Middle frontal gyrus (tissue), 1 donor: Measurements from ENCODE around the gene RPL36.

ENCODE experiments used
- DNase-seq: peaks from one replicate; pipeline ENCODE4 v3.0.0-alpha.2; 2015; ENCODE audit warnings: low spot score; ENCODE audit errors: extremely low spot score

Gene RPL36

DNA sequence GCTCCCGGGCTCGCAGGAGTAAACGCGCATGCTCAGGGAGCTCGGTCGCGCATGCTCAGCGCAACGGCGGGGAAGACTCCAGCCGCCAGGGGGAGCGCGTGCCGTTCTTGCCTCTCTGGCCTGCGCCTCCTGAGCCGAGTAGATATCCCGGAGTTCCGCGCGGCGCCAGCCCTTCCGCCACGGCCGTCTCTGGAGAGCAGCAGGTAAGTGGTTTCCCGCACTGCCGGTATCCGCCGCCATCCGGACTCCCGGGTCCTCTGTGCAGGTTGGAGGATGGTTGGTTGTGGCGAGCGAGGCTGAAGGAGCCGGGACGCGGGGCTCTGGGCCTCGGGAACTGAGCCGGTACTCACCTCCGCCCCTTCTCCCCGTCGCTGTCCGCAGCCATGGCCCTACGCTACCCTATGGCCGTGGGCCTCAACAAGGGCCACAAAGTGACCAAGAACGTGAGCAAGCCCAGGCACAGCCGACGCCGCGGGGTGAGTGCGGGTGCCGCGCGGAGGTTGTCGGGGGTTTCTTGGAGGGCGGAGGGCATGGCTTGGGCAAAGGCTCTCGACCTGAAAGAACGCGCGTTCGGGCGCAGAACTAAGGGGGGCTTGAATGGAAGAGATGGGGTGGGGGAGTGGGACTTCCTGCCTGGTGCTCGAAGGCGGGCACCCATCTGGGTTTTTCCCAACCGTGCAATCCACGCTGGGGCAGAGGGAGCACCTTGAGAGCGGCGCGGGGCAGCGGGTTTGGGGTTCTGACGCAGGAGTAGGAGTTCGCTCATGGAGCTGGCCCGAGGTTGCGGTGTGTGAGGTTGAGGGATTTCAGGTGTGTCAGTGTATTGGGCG is at the start of gene RPL36:
Gene RPL36, plus strand, starts transcription at position 171 of the 830 bp plus-strand sequence. Its CDS starts 213 bp downstream, at position 384.
- DNase-seq: peak; percentile 97

DNA sequence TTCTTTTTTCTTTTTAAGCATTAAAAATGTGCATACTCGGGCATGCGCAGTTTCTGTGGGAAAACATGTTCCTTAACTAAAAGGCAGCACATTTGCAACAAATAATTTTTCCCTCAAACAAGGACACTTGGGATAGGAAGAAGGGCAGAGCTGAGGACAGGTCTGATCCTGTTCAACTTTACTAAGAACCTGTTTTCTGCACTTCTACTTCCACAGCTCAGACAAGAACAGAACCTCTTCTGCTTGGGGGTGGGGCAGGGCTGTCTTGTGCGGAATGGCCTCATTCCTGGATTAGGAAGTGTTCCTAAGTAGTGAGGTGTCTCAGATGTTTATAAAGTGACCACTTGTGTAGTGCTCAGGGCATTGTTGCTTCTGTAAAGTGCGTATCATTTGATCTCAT is 48.9 kb upstream of the RPL36 start:
- DNase-seq: no peak

DNA sequence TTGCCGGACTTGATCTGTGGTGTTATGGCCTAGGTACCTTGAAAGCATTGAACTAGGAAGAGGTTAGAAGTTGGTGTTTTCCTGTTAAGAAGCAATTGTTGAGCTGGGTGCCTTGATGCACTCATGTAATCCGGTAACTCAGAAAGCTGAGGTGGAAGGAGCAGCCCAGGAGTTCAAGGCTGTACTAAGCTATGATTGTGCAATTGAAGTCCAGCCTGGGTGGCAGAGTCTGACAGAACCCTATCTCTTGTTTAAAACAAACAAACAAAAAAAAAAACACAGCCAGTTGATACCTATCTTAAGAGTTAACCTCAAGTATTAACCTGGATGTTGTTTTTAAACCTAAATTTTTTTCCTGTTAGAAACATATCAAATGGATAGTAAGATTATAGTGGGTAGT is 47.9 kb upstream of the RPL36 start:
- no peak for DNase-seq

DNA sequence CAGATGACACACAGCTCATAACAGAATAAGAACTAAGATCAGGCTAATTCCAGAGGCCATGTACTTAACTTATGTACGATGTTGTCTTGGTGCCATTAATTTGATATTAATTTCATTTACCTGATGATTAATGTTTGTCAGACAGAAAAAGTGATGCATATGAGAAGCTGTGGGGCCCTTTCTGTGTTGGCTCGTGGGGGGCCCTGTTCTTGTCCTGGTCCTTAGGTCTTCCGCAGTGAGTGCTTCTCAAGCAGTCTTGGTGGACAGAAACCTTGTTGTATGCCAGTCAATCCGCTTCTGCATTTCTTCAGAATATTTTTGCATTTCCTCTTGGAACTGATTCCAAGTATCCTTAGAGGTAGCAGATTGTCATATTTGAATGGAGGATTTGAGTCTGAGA is 47.0 kb upstream of the RPL36 start:
- no peak for DNase-seq

DNA sequence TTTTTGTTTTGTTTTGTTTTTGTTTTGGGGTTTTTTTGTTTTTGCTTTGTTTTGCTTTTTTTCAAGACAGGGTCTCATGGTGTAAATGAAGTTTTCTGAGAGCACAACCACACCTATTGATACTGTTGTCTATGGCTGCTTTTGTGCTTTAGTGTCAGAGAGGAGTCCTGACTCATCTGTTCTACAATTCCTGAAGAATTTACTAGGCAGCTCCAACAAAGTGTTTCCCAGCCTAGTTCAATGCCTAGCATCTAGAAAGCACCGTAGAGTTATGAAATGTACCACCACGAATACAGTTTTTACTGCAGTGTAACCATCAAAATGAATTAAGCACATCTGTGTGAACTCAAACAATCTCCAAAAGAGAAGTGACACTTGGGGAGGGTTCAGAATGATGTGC is 46.1 kb upstream of the RPL36 start:
- no peak for DNase-seq

DNA sequence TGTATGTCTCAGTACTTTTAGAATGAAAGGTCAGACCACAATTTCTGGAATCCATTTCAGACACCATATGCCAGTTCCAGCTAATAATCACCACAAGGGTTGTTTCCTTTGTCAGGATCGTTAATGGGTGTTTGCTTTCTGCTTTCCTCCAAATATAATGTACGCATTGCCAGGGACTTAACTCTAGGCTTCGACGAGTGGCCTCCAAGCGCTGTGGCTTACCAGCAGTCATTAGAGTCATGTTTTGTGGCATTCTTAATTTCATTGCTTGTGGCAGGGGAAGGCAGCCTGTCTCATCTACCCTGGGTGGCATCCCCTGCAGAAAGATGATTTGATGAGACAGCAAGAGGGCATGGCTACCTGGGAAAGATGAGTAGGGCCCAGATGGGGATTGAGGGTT is 44.7 kb upstream of the RPL36 start:
- no peak for DNase-seq

DNA sequence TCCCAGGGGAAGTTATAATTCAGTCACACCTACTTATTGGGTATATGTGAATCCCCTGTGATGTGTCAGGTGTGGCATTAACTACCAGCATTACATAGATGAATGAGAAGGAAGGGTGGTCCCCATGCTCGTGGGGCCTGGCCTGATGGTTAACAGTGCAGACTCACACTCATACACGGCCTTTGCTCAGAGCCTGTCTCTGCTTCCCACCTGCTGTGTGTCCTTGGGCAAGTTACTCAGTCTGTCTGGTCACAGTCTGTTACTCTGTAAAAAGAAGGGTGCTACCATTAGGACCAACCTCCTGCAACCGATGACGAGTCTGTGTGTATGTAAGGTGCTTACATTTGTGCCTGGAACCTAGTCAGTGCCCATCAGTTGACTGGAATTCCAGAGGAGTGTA is 43.4 kb upstream of the RPL36 start:
- no peak for DNase-seq

DNA sequence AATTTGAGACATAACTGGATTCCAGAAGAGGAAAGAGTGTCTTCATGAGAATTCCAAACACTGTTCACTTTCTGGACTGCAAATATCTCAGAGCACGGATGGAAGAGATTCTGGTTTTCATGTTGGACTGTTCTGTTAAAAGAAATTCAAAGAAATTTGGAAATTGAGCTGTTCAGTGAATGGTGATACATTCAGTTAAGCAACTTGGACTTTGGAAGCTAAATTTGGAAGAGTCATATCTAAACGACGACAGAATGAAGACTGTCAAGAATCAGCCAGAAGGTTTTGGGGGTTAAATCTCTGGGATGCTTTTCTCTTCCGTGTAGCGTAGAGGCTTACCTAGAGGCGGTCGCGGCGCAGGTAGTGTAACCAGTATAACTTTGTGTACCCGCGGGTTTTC is 41.6 kb upstream of the RPL36 start:
- no peak for DNase-seq

DNA sequence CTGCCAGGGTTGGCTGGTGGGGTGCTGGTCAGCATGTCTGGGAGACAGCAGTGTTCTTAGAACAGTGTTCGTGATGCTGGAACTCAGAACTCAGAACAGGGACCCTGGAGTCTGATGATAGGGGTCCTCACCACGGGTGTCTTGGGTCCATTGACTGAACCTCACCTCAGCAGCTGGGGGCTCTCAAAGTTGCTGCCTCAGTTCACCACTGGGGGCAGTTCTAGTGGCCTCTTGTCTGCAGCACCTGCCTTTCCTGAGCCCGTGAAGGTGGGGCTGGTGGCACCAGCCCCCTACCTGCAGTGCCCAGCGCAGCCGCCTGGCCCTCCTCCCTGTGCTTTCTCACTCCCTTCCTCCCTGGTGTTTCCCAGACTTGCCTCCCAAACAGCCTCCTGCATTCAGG is 38.7 kb upstream of the RPL36 start:
- no peak for DNase-seq

DNA sequence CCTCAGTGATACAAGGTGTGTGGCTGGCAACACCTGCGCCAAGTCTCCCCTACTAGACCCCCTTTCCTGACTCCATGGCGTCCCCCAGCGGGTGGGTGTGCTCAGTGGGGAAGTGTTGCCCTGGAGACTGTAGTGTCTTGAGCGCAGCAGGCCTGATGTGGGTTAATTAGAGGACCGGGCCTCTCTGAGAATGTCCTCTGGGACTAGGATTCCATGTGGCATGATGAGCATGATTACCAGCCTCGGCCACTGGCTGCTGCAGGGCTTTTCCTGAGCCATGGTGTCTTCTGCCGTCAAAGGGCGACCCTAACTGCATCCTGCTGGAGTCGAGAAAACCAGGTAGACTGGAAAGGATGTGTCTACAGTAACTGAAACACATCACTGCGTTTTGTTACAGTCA is 37.8 kb upstream of the RPL36 start:
- DNase-seq: no peak

DNA sequence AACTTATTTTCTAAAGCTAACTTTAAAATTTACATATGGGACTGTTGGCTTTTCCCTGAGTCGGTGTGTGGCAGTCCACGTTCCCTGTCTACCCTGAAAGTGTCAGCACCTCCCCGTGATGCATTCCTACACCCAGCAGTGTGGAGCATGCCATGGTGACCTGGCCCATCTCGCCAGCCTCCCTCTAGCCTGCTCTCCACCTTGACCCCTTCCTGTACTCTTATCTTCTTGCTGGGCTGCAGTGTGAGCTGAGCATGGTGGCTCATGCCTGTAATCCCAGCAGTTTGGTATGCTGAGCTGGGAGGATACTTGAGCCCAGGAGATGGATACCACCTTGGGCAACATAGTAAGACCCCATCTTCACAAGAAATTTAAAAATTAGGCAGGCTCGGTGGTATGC is 35.2 kb upstream of the RPL36 start:
- no peak for DNase-seq

DNA sequence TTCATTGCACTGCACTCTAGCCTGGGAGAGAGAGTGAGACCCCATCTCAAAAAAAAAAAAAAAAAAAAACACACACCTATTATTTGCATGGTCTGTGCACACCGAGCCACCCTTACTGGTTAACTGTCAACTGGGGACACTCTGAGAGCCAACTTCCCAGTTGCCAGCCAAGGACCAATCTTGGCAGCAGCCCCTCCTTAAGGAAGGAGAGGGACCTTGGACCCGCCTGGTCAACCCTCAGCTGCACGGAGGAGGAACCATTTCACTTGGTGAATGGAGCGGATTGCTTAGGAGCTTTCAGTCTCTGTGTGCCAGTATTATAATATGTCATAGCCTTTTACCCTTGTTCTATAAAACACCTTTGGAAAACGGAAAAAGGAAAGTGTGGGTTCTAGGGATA is 34.7 kb upstream of the RPL36 start:
- DNase-seq: no peak

DNA sequence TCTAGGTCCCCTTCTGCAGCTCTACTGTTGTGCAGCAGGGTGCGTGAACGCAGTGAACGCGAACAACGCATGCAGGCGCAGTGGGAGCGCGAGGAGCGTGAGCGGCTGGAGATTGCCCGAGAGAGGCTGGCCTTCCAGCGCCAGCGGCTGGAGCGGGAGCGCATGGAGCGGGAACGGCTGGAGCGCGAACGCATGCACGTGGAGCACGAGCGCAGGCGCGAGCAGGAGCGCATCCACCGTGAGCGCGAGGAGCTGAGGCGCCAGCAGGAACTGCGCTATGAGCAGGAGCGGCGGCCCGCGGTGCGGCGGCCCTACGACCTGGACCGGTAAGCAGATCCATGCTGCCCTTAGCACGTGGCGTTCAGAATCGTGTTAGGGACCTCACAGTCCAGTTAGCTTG is 28.6 kb upstream of the RPL36 start:
- DNase-seq: no peak

DNA sequence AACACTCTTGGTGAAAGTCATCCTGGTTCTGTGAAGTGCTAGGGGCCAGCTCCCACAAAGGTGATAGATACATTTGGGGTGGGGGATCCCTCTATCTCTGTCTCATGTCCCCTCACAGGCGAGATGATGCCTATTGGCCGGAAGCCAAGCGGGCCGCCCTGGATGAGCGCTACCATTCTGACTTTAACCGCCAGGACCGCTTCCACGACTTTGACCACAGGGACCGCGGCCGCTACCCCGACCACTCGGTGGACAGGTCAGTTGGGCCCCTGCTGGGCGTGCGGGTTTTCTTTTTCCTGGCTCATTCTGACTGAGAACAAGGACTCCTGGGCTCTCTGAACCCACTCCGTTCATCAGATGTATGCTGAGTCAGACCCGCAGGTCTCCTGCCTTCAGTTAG is 26.2 kb upstream of the RPL36 start:
- no peak for DNase-seq

DNA sequence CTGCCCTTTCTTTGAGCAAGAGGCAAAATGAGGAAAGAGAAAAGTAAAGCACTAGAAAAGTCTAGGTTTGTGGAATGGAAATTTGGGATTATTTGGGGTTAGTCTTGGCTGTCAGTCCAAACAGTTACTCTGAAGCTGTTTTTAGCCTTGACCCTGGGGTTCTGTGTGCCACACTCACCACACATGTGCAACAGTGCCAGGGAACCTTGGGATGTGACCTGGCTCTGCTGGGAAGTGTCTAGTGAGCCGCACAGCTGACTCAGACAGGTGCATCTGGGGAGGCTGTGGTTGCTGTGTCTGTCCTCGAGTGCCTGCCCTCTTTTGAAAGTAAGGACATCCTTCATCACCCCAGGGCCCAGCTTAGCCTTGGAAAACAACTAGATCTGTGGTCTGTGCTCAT is 25.6 kb upstream of the RPL36 start:
- no peak for DNase-seq

DNA sequence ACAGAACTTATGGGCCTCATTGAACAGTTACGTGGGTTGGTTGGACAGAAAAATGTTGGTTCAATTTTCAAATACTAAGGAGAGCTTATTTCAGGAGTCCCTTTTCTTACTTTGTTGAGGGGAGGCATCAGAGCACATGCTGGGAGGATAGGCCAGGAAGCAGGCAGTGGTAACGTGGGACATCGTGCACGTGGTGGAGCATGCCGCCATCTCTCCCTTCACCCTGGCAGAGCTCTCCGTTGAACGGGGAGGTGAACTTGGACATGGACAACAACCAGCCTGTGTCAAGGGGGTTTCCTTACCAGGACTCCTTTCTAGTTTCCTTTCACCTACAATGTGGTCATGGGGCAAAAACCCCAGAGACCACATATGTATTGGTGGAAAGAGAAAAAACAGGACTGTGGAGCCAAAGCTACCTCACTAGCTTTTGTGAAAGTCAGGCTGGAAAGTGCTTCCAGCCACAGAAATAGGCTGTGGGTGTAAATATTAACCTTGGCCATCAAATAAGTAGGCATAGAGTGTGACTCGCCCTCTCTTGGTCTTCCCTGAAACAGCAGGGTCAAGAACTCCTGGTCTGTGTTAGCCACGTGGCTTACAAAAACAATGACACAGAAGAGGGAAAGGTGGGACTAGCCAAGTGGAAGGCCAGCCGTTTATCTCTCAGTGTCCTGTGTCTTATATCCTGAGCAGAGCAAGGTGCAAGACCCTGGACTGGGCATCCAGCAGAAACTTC is 24.1 kb upstream of the RPL36 start:
- DNase-seq: no peak

DNA sequence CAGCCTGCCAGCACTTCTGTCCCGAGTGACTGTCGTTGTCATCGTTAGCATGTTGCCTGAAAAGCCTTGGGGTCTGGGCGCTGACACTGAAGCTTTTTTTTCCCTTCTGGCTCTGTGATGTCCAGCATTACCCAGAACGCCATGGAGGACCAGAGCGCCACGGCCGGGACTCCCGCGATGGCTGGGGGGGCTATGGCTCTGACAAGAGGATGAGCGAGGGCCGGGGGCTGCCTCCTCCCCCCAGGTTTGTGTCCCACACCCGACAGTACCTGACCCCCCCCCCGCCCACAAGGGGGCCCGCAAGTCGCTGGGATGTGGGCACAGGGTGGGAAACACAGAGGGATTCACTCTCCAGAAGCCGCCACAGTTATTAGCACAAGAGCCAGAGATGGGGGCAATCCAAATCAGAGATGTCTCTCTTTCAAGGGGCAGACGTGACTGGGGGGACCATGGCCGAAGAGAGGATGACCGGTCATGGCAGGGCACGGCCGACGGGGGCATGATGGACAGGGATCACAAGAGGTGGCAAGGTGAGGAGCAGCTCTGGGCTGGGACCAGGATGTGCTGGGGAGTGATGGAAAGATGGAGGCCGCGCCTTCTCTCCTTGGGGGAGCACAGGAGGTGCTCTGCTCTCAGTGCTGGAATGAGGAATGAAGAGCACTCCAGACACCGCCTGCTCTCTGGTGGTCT is 23.0 kb upstream of the RPL36 start:
- DNase-seq: no peak

DNA sequence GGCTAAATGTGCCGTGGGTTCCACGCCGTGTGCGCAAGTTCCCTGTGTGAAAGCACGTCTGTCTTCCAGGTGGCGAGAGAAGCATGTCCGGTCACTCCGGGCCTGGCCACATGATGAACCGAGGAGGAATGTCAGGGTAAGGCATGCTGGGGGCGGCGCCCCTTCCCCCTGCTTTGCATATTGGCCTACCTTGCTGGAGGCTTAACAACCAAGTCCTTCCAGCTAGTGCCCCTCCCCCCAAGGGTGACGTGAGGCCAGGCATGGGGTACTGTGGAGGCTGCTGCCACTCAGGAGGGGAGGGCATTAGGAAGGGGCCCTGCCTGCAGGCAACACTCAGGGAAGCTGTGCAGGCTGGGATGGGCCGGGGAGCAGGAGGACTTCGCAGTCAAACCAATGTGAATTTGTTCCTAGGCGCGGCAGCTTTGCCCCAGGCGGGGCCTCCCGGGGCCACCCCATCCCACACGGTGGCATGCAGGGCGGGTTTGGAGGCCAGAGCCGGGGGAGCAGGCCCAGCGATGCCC is 22.3 kb upstream of the RPL36 start:
- DNase-seq: no peak

DNA sequence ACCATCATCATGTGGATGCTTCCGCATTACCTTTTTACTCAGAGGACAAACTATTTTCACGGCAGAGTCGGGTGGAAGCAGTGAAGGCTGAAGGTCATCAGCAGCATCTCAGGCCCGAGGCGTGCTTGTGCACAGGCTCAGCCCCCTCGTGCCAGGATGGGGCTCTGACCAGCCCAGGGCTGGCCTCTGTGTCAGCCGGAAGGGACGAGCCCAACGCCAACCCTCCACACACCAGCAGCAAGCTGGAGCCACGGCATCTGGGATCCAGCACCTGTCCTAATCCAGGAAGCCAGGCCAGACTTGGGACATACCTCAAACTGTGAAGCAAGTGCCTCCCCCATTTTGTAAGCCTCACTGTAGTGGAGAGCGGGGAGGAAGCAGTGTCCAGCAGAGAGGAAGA is 20.9 kb upstream of the RPL36 start:
- DNase-seq: no peak

DNA sequence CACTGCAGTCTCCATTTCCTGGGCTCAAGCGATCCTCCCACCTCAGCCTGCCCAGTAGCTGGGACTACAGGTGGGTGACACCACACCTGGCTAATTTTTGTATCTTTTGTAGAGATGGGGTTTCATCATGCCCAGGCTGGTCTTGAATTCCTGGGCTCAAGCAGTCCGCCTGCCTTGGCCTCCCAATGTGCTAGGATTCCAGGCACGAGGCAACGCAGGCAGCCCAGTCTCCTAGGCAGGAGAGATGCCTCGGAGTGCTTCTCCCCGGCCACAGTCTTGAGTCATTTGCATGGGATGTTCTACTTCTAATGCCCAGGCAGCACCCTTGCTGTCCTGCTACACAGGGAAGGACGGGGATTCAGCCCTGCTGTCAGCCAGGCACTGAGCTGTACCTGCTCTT is 18.5 kb upstream of the RPL36 start:
- no peak for DNase-seq

DNA sequence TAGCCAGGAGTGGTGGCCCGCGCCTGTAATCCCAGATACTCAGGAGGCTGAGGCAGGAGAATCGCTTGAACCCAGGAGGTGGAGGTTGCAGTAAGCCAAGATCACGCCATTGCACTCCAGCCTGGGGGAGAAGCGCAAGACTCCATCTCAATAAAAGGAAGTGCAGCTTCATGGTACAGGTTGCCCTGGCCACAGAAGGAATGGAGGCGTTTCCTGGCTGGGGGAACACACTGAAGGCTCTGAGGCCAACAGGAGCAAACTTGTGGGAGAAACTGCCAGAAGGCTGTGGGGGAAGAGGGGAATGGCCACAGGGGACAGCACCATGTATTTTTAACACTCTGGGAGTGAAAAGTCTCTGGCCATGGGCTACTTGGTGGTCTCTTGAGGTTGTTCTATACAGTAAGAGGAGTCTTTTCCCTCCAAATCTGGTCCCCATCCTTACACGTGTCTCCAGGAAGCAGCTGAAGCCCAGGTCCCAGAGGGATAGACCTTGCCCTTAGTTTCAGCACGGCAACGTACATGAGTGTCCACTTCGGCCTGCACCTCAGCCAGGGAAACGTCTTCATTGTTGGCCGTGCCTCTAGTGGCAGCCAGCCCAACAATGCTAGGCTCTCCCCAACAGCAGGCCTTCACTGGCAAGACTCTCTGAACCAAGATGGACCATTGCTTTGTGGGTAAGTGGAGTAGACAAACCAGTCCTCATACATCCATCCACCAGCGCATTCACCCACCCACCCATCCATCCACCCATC is 17.2 kb upstream of the RPL36 start:
- no peak for DNase-seq
